Medulla oblongata (tissue), 1 donor: Measurements from ENCODE around the gene PGBD1.

ENCODE experiments used
- DNase-seq: peaks from one replicate; pipeline ENCODE4 v3.0.0-alpha.2; 2015; ENCODE audit errors: extremely low spot score

The PGBD1 gene

GRCh38 chr6:28335564-28336283 is 54.4 kb downstream of the PGBD1 start, which contains the start of gene ZSCAN31:
Gene ZSCAN31, minus strand, starts transcription at chr6:28336148. Its CDS starts 6,465 bp downstream, at chr6:28329683.
- DNase-seq: peak; percentile 74

- DNase-seq: peak; percentile 70
Observed at GRCh38 chr6:28336284-28337120, 55.1 kb downstream of the PGBD1 start.

- no peak for DNase-seq
Observed at GRCh38 chr6:28337121-28337520, 55.7 kb downstream of the PGBD1 start.

- no peak for DNase-seq
Observed at GRCh38 chr6:28340310-28341095, 59.1 kb downstream of the PGBD1 start.

GRCh38 chr6:28343898-28344677 is 62.7 kb downstream of the PGBD1 start:
- no peak for DNase-seq

GRCh38 chr6:28345201-28345600 is 63.8 kb downstream of the PGBD1 start:
- DNase-seq: no peak

- no peak for DNase-seq
Observed at GRCh38 chr6:28347119-28347518, 65.7 kb downstream of the PGBD1 start.

GRCh38 chr6:28349344-28349891 is 68.0 kb downstream of the PGBD1 start:
- DNase-seq: no peak

- peak; percentile 89 for DNase-seq
Observed at GRCh38 chr6:28349892-28350737, 68.7 kb downstream of the PGBD1 start, which contains the start of gene ZKSCAN3. Gene ZKSCAN3, plus strand, starts transcription at chr6:28349947. Its CDS starts 9,640 bp downstream, at chr6:28359587.

GRCh38 chr6:28351087-28351486 is 69.7 kb downstream of the PGBD1 start:
- no peak for DNase-seq

GRCh38 chr6:28351493-28351925 is 70.1 kb downstream of the PGBD1 start:
- DNase-seq: no peak
